Prostate gland (tissue), 2 donors: Measurements from ENCODE around the gene AFAP1. TPM values are rescaled to one million over a fixed set of nuclear protein-coding genes. Genes with fewer than 3 reads are reported as not detected.

ENCODE experiments used
- DNase-seq: peaks from one replicate; pipeline ENCODE4 v3.0.0-alpha.2; 2019; ENCODE audit warnings: low spot score
- H3K27ac ChIP-seq, 2 donors: fragments of 200-600 bp; sonication (generic); 2 replicates each; pipeline ENCODE4 v1.5.1; 2017 to 2019
- H3K27me3 ChIP-seq: fragments of 200-600 bp; sonication (generic); replicated peaks from 2 replicates; pipeline ENCODE4 v1.5.1; 2019; ENCODE audit not compliant: insufficient read depth
- H3K36me3 ChIP-seq, 2 donors: fragments of 200-600 bp; sonication (generic); 1 replicate in 1 of 2; 2 replicates in 1 of 2; pipeline versions ENCODE4 v1.5.1 to v1.8.1; 2017 to 2019
- H3K4me1 ChIP-seq: fragments of 200-600 bp; sonication (generic); replicated peaks from 2 replicates; pipeline ENCODE4 v1.5.1; 2019
- H3K4me3 ChIP-seq, 2 donors: fragments of 200-600 bp; sonication (generic); 2 replicates each; pipeline ENCODE4 v1.5.1; 2017 to 2019
- H3K9me3 ChIP-seq: fragments of 200-600 bp; sonication (generic); 2 replicates; pipeline ENCODE4 v1.5.1; 2017
- POLR2A ChIP-seq: fragments of 450-650 bp; IDR thresholded peaks from one replicate; pipeline ENCODE4 v1.6.1; 2016; ENCODE audit warnings: antibody characterized with exemption, mild to moderate bottlenecking
- POLR2AphosphoS5 ChIP-seq: sonication (generic); formaldehyde crosslinking; IDR thresholded peaks from one replicate; pipeline ENCODE4 v1.6.1; 2017; ENCODE audit warnings: antibody characterized with exemption
- WGBS: methylation state at CpG from one replicate; pipeline ENCODE4 v1.1.5; 2018; 5-methylcytosine and 5-hydroxymethylcytosine counted together
- intact Hi-C: fragments of 100-400 bp; cut with DNase I; formaldehyde crosslinking; loops from one replicate; pipeline ENCODE4 v1.14.2; 2022
- total RNA-seq, 2 donors: library from RNA; depleted of rRNA; stranded (reverse); fragments of >200 nt; gene quantifications; one replicate each; pipeline ENCODE4 v1.1.0, GENCODE V29; 2016
- TF ChIP-seq, protein P1 (sequence below), 4 experiments: fragments of 200-600 bp in 2 of 4; fragments of 450-650 bp in 2 of 4; sonication (generic) in 2 of 4; IDR thresholded peaks; 1 replicate in 3 of 4; 2 replicates in 1 of 4; pipeline ENCODE4 v1.5.1; 2016 to 2019; ENCODE audit warnings: antibody characterized with exemption in 4 of 4, mild to moderate bottlenecking in 2 of 4, moderate library complexity in 2 of 4

The AFAP1 gene
- total RNA-seq, 2 donors from 2014 or later, result 17.5 to 19.8 TPM

DNA sequence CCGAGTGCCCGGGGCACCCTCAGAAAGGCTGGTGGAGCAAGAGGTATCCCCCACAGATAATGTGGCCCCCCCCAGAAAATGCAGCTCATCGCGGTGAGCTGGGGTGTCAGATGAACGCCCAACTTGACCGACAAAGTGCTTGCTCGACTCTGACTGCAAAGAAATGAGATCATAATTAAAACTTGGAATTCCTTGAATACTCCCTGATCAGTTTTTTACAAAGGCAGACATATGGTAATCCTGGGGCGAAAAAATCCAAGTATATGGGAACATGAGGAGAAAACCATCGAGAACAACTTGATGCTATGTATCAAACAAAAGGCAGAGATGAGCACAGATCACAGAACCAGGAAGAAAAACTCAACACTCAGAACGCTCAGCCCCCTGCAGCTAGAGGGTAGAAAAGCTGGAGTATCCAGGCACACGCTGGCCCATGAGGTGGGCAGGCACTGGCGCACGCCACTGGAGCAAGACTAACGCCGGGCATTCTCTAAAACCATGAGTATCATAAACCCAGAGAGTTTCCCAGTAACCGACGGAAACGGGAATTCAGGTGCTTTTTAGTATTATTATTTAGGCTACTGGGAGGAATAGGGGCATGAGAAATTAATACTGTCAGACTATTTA, 127.3 kb downstream of the AFAP1 start:
- Histone ChIP-seq H3K4me3 (no peak overlapping the region), H3K27ac (no peak overlapping the region), H3K27me3 (no peaks in the 10 kb centered on the region), H3K36me3 (no peaks in the 10 kb centered on the region), H3K4me1 (no peaks in the 10 kb centered on the region), H3K9me3 (no peaks in the 10 kb centered on the region)
- intact Hi-C loops, result no loop called here
- WGBS, result 61% methylated on average over 18 of the region's 18 CpGs
- TF ChIP-seq POLR2A, result no peak
- TF ChIP-seq, protein P1, sequence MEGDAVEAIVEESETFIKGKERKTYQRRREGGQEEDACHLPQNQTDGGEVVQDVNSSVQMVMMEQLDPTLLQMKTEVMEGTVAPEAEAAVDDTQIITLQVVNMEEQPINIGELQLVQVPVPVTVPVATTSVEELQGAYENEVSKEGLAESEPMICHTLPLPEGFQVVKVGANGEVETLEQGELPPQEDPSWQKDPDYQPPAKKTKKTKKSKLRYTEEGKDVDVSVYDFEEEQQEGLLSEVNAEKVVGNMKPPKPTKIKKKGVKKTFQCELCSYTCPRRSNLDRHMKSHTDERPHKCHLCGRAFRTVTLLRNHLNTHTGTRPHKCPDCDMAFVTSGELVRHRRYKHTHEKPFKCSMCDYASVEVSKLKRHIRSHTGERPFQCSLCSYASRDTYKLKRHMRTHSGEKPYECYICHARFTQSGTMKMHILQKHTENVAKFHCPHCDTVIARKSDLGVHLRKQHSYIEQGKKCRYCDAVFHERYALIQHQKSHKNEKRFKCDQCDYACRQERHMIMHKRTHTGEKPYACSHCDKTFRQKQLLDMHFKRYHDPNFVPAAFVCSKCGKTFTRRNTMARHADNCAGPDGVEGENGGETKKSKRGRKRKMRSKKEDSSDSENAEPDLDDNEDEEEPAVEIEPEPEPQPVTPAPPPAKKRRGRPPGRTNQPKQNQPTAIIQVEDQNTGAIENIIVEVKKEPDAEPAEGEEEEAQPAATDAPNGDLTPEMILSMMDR (IDR thresholded peaks at IDR 0.05), result no peak
- TF ChIP-seq POLR2AphosphoS5, result no peak
- DNase-seq, result no peak

DNA sequence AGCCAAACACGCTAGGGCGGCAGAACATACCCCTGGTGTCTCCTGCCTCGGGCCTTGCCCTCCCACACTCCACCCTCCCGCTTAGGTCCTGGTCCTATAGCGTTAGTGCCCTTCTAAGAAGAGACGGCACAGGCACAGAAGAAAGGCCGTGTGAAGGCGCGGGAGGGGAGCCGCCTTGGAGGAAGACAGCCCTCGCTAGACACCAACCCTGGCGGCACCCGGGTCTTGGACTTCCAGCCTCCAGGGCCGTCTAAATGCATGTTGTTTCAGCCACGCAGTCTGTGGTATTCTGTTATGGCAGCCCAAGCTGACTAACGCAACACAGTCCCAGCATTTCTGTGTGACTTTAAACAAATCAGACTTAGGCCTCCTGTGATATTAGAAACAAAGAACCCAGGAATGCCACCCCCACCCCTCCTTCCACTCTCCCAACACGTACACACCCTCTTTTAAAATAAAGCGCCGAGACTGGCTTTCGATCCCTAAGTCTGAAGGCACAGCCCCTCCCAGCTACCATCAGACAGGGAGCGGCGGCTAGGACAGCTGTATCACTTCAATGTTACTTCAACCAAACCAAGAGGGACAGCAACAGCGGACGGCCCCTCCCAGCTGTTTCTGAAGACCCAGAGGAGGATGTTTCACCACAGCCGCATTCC, 128.0 kb downstream of the AFAP1 start:
- no peak for DNase-seq
- no peaks in the 10 kb centered on the region for H3K27me3 ChIP-seq
- no peak overlapping the region for H3K27ac ChIP-seq
- H3K36me3 ChIP-seq, result no peaks in the 10 kb centered on the region
- TF ChIP-seq POLR2A, result no peak
- TF ChIP-seq, protein P1 (IDR thresholded peaks at IDR 0.05), result no peak
- no peak for TF ChIP-seq POLR2AphosphoS5
- 50% methylated on average over 25 of the region's 25 CpGs for WGBS
- H3K9me3 ChIP-seq, result no peaks in the 10 kb centered on the region
- no peak overlapping the region for H3K4me3 ChIP-seq
- intact Hi-C loops, result no loop called here
- no peaks in the 10 kb centered on the region for H3K4me1 ChIP-seq

DNA sequence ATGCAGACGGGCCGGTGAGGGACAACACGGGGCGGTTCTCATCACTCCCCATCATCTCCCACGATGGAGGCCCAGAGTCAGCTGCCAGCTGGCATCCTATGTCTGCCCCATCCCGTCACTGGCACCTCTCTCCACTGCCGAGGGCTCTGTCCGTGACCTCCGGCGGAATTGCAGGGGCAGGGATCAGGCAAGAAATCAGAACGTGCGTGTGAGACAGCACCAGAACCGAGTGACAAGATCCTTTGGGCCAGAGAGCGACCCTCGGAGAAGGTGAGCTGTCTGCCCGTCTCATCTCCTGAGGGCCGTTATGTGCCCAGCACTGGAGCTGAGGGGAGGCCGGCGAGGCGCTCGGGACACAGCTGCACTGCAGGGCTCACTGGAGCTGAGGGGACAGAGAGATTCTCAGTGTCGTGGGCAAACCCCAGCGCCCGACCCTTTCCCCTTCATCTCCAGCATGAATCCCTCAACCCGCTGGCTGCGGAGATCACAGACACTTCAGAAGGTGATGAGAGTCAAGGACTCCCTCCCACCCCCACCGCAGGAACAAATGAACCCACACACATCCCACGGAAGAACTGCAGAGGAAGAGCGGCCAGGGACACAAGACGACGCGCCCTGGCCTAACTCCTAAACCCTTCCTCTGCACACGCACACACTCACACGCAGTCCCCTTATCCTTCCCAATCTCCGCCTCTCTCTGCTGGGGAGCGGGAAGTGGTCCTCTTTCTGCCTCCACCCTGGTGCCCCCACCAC, 128.7 kb downstream of the AFAP1 start:
- intact Hi-C loops, result no loop called here
- Histone ChIP-seq H3K4me1 (peaks cover 6% of the 10 kb centered on the region), H3K9me3 (no peaks in the 10 kb centered on the region), H3K36me3 (no peaks in the 10 kb centered on the region), H3K27ac (no peak overlapping the region), H3K4me3 (no peak overlapping the region), H3K27me3 (no peaks in the 10 kb centered on the region)
- TF ChIP-seq, protein P1 (IDR thresholded peaks at IDR 0.05), result no peak
- TF ChIP-seq POLR2AphosphoS5, result no peak
- TF ChIP-seq POLR2A, result no peak
- no peak for DNase-seq
- WGBS, result 81% methylated on average over 36 of the region's 36 CpGs

DNA sequence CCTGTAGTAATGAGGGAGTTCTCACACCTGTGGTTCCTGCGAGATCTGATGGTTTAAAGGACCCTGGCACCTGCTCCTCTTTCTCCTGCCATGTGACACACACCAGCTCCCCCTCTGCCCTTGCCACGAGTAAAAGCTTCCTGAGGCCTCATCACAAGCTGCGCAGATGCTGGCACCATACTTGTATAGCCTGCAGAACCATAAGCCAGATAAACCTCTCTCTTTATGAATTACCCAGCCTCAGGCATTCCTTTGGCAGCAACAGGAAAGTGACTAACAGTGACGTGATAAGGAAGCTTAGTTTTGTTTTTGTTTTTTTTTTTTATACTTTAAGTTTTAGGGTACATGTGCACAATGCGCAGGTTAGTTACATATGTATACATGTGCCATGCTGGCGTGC, 130.9 kb downstream of the AFAP1 start:
- intact Hi-C loops, result no loop called here
- peaks cover 13% of the 10 kb centered on the region for H3K4me1 ChIP-seq
- no peaks in the 10 kb centered on the region for H3K9me3 ChIP-seq
- H3K27ac ChIP-seq, result no peak overlapping the region
- WGBS, result 88% methylated on average over 6 of the region's 6 CpGs
- no peaks in the 10 kb centered on the region for H3K36me3 ChIP-seq
- no peaks in the 10 kb centered on the region for H3K27me3 ChIP-seq
- DNase-seq, result no peak
- H3K4me3 ChIP-seq, result no peak overlapping the region
- TF ChIP-seq, protein P1 (IDR thresholded peaks at IDR 0.05), result no peak
- TF ChIP-seq POLR2AphosphoS5, result no peak
- no peak for TF ChIP-seq POLR2A
